GM21576 (cell line): ENCODE results near the gene MRPS16.

ENCODE experiments used
- ATAC-seq: cut with Tn5 transposase; IDR thresholded peaks from one replicate; pipeline ENCODE4 v1.9.1; 2021; ENCODE audit warnings: mild to moderate bottlenecking, moderate library complexity; ENCODE audit not compliant: unreplicated experiment

The MRPS16 gene

GRCh38 chr10:73205081-73205480, 47.4 kb downstream of the MRPS16 start:
- ATAC-seq: no peak
